Natural killer cell (primary cell): Measurements from ENCODE around the gene SLC2A9. TPM values are rescaled to one million over a fixed set of nuclear protein-coding genes. Genes with fewer than 3 reads are reported as not detected.

ENCODE experiments used
- ATAC-seq, 3 donors: fragments of 150-1000 bp in 2 of 3; fragments of 200-7000 bp in 1 of 3; cut with Tn5 transposase; 1 replicate in 1 of 3; 2 replicates in 2 of 3; pipeline ENCODE4 v1.10.0; 2021; ENCODE audit warnings: mild to moderate bottlenecking in 2 of 3, moderate library complexity in 2 of 3
- DNase-seq, 2 donors: peaks; one replicate each; pipeline versions ENCODE4 v3.0.0 to v3.0.0-alpha.2; 2013 to 2021; ENCODE audit warnings: mixed read lengths in 1 of 2
- H3K27ac ChIP-seq: one replicate; pipeline ENCODE4 v1.5.1; 2013; ENCODE audit warnings: mild to moderate bottlenecking, low read length
- H3K27me3 ChIP-seq: one replicate; pipeline ENCODE4 v1.6.1; 2013; ENCODE audit warnings: low read length; ENCODE audit not compliant: control insufficient read depth, insufficient read depth
- H3K36me3 ChIP-seq: one replicate; pipeline ENCODE4 v1.6.1; 2013; ENCODE audit warnings: low read length; ENCODE audit not compliant: control insufficient read depth, insufficient read depth
- H3K4me1 ChIP-seq: one replicate; pipeline ENCODE4 v1.6.1; 2013; ENCODE audit warnings: low read length; ENCODE audit not compliant: control insufficient read depth, insufficient read depth
- H3K4me3 ChIP-seq: one replicate; pipeline ENCODE4 v1.5.1; 2013; ENCODE audit warnings: low read length
- H3K9me3 ChIP-seq: one replicate; pipeline ENCODE4 v1.6.1; 2013; ENCODE audit warnings: low read length; ENCODE audit not compliant: control insufficient read depth, insufficient read depth
- H3K27ac Mint-ChIP-seq, 2 donors: one replicate each; pipeline ENCODE4 v1.8.0; 2022; ENCODE audit warnings: mild to moderate bottlenecking in 2 of 2, mixed read lengths in 2 of 2, moderate library complexity in 1 of 2
- H3K27me3 Mint-ChIP-seq, 2 donors: one replicate each; pipeline ENCODE4 v1.8.0; 2022; ENCODE audit warnings: low read depth in 2 of 2, mixed read lengths in 2 of 2
- H3K36me3 Mint-ChIP-seq: one replicate; pipeline ENCODE4 v1.8.0; 2022; ENCODE audit warnings: mixed read lengths
- H3K4me1 Mint-ChIP-seq, 2 donors: one replicate each; pipeline ENCODE4 v1.8.0; 2022; ENCODE audit warnings: mixed read lengths in 2 of 2
- H3K4me3 Mint-ChIP-seq: one replicate; pipeline ENCODE4 v1.8.0; 2022; ENCODE audit warnings: mild to moderate bottlenecking, moderate library complexity, mixed read lengths
- H3K9me3 Mint-ChIP-seq, 2 donors: one replicate each; pipeline ENCODE4 v1.8.0; 2022; ENCODE audit warnings: mixed read lengths in 2 of 2
- WGBS: methylation state at CpG from one replicate; pipeline ENCODE4 v1.1.7; 2013; ENCODE audit warnings: missing lambda C conversion rate; ENCODE audit not compliant: insufficient coverage; 5-methylcytosine and 5-hydroxymethylcytosine counted together
- intact Hi-C: fragments of 100-400 bp; cut with micrococcal nuclease; formaldehyde crosslinking; loops from one replicate; pipeline ENCODE4 v1.14.2; 2022
- total RNA-seq, 4 donors: library from RNA; stranded (reverse); fragments of 120-200 nt in 1 of 4; gene quantifications; one replicate each; pipeline versions ENCODE4 v1.2.3 to v1.2.4, GENCODE V29; 2013 to 2022
- TF ChIP-seq, protein P1 (sequence below): fragments of 200-600 bp; IDR thresholded peaks from one replicate; pipeline ENCODE4 v1.8.0; 2022; ENCODE audit warnings: antibody characterized with exemption

The SLC2A9 gene
- total RNA-seq, 3 donors from 2014 or later (not counting 1 experiment from before 2014, with no cell fraction given), result 1.5 to 5.5 (median 3.9) TPM

DNA sequence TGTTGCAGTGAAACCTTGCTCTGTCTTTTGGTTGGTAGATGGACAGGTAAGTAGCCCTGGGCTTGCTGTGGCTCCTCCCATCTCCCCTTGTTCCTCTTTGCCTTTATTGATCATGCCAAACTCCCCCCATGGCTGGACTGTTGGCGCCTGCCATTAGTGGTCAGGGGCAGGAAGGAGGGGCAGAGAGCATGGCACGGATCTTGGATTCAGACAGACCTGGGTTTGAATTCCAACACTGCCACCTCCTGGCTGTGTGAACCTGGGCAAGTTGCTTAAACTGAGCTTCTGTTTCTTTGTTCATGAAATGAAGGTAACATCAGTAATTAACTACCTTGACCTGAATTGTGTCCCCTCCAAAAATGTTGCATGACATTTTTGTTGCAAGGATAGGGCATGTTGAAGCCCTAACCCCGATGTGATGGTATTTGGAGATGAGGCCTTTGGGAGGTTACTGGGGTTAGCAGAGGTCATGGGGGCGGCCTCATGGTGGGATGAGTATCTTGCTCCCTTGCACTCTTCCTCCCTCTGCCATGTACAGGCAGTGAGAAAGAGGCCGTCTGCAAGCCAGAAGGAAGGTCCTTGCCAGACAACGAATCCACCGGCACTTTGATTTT is 6.0 kb downstream of the SLC2A9 start:
- Mint-ChIP-seq H3K4me3 (no peak overlapping the region), H3K4me1 (peaks cover 13 to 25% of the 10 kb centered on the region in 2 donors), H3K9me3 (no peaks in the 10 kb centered on the region), H3K36me3 (no peaks in the 10 kb centered on the region), H3K27me3 (no peaks in the 10 kb centered on the region), H3K27ac (no peak overlapping the region)
- intact Hi-C loops, result loop anchor here (1.0 to 10.0 kb wide), 3 partner anchors 80 to 310 kb away; no protein-coding TSS in a partner anchor
- Histone ChIP-seq H3K27ac (no peak overlapping the region), H3K36me3 (no peaks in the 10 kb centered on the region), H3K27me3 (no peaks in the 10 kb centered on the region), H3K4me1 (peaks cover 14% of the 10 kb centered on the region), H3K9me3 (no peaks in the 10 kb centered on the region), H3K4me3 (no peak overlapping the region)
- TF ChIP-seq, protein P1, sequence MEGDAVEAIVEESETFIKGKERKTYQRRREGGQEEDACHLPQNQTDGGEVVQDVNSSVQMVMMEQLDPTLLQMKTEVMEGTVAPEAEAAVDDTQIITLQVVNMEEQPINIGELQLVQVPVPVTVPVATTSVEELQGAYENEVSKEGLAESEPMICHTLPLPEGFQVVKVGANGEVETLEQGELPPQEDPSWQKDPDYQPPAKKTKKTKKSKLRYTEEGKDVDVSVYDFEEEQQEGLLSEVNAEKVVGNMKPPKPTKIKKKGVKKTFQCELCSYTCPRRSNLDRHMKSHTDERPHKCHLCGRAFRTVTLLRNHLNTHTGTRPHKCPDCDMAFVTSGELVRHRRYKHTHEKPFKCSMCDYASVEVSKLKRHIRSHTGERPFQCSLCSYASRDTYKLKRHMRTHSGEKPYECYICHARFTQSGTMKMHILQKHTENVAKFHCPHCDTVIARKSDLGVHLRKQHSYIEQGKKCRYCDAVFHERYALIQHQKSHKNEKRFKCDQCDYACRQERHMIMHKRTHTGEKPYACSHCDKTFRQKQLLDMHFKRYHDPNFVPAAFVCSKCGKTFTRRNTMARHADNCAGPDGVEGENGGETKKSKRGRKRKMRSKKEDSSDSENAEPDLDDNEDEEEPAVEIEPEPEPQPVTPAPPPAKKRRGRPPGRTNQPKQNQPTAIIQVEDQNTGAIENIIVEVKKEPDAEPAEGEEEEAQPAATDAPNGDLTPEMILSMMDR, result peak; percentile 11
- no peak for ATAC-seq
- DNase-seq, result peak in 1 of 2 donors; percentile 19
- 75% methylated on average over 7 of the region's 7 CpGs for WGBS

DNA sequence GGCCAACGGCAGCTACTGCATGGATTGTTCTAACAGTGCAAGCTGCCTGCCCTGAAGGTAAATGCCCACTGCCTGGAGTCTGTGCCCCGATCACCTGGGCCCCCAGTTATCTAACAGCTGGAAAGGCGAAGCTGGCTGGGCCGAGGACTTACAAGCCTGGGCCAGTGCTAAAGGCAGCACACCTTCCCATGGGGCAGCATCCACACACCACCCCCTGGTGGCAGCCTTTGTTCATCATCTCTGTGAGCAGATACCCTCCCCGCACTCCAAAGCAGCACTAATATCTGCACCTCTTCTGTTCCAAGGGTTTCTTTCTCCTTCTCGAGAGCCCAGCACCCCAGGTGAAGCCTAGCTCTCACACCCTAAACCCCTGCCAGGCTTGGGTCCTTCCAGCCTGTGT is 7.6 kb downstream of the SLC2A9 start:
- 84% methylated on average over 6 of the region's 6 CpGs for WGBS
- Histone ChIP-seq H3K27ac (no peak overlapping the region), H3K27me3 (no peaks in the 10 kb centered on the region), H3K36me3 (no peaks in the 10 kb centered on the region), H3K4me1 (peaks cover 5% of the 10 kb centered on the region), H3K9me3 (no peaks in the 10 kb centered on the region), H3K4me3 (no peak overlapping the region)
- DNase-seq (peak; percentile 29 to 32), ATAC-seq (peak in 2 of 3 donors; percentile 31 to 46)
- Mint-ChIP-seq H3K9me3 (no peaks in the 10 kb centered on the region), H3K4me3 (no peak overlapping the region), H3K4me1 (peaks cover 7 to 19% of the 10 kb centered on the region in 2 donors), H3K27me3 (no peaks in the 10 kb centered on the region), H3K27ac (no peak overlapping the region), H3K36me3 (no peaks in the 10 kb centered on the region)
- intact Hi-C loops, result loop anchor here (10.0 kb wide), 2 partner anchors 81 to 309 kb away; no protein-coding TSS in a partner anchor
- TF ChIP-seq, protein P1, result peak; percentile 20

DNA sequence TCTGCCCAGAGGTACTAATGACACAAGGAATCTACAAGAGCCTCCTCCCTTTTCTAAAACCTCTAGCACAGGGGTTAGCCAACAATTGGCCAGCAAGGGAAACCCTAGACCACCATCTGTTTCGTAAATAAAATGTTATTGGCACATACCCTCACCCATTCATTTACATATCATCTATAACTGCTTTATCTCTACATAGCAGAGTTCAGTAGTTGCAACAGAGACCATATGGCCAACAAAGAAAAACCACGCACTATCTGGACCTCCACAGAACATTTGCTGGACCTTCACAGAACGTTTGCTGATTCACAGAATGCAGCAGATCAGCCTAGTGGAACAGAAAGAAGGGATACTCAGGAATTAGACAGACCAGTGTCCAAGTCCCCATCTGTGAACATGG is 9.4 kb downstream of the SLC2A9 start:
- H3K4me3 ChIP-seq, result no peak overlapping the region
- DNase-seq, result no peak
- Mint-ChIP-seq H3K9me3 (no peaks in the 10 kb centered on the region), H3K27me3 (no peaks in the 10 kb centered on the region), H3K4me1 (peaks cover 0 to 14% of the 10 kb centered on the region in 2 donors), H3K27ac (no peak overlapping the region), H3K4me3 (no peak overlapping the region), H3K36me3 (no peaks in the 10 kb centered on the region)
- no peaks in the 10 kb centered on the region for H3K36me3 ChIP-seq
- TF ChIP-seq, protein P1, result no peak
- no peaks in the 10 kb centered on the region for H3K27me3 ChIP-seq
- H3K9me3 ChIP-seq, result no peaks in the 10 kb centered on the region
- intact Hi-C loops, result loop anchor here (10.0 kb wide), 2 partner anchors 83 to 307 kb away; no protein-coding TSS in a partner anchor
- WGBS, result 60% methylated on average over 3 of the region's 3 CpGs
- ATAC-seq, result peak in 1 of 3 donors; percentile 60
- no peak overlapping the region for H3K27ac ChIP-seq
- H3K4me1 ChIP-seq, result peaks cover 4% of the 10 kb centered on the region
